ENCODE measurements around the gene CCL22.

The CCL22 gene

GRCh38 chr16:57409870-57410587 lies 51.4 kb downstream of the CCL22 start (continued):
- TF ChIP-seq KLF8 (tag by site-specific recombination; IDR thresholded peaks at IDR 0.05) (no peak), ELK4 (IDR thresholded peaks at IDR 0.05; ENCODE audit: borderline replicate concordance, low read depth, low read length) (no peak), ZNF184 (tag by site-specific recombination; IDR thresholded peaks at IDR 0.05) (no peak), ZNF549 (tag by site-specific recombination; IDR thresholded peaks at IDR 0.05) (peak; percentile 73), ZNF747 (tag by site-specific recombination; IDR thresholded peaks at IDR 0.05) (no peak), SP3 (tag by site-specific recombination; IDR thresholded peaks at IDR 0.05) (no peak), ZFP69B (tag by site-specific recombination; IDR thresholded peaks at IDR 0.05) (no peak)

- no peaks in the 10 kb centered on the region for H3K9me3 ChIP-seq (ENCODE audit: control insufficient read depth, insufficient read depth, low read depth, low read length)
- no peaks in the 10 kb centered on the region for H3K4me1 ChIP-seq (ENCODE audit: control insufficient read depth, insufficient read depth, low read length)
- H3K36me3 ChIP-seq (ENCODE audit: control insufficient read depth in 2 of 2, insufficient read depth in 1 of 2, low read length in 2 of 2) = no peaks in the 10 kb centered on the region
- ChIA-PET CTCF (interaction anchor here (0.6 to 0.7 kb wide), 2 partner anchors 120 to 185 kb away, joined by 3 read pairs; no protein-coding TSS in a partner anchor), POLR2A (no interaction called here)
- H3K27ac ChIP-seq (ENCODE audit: extremely low read depth, low read depth, low read length) = no peak overlapping the region
- TF ChIP-seq SALL2 (tag by site-specific recombination; IDR thresholded peaks at IDR 0.05; ENCODE audit: borderline replicate concordance) (no peak), YY2 (tag by site-specific recombination; IDR thresholded peaks at IDR 0.05) (no peak), KLF7 (tag by site-specific recombination; IDR thresholded peaks at IDR 0.05; ENCODE audit: borderline replicate concordance) (no peak), ZBTB26 (tag by site-specific recombination; optimal IDR thresholded peaks at IDR 0.05) (no peak), ZNF133 (tag by site-specific recombination; IDR thresholded peaks at IDR 0.05) (no peak), ZNF175 (tag by site-specific recombination; IDR thresholded peaks at IDR 0.05) (no peak), ZNF521 (tag by site-specific recombination; IDR thresholded peaks at IDR 0.05) (no peak), ZNF626 (tag by site-specific recombination; IDR thresholded peaks at IDR 0.05) (no peak), ZNF140 (tag by site-specific recombination; IDR thresholded peaks at IDR 0.05) (no peak), BCL6B (tag by site-specific recombination; IDR thresholded peaks at IDR 0.05) (no peak), SP7 (tag by site-specific recombination; IDR thresholded peaks at IDR 0.05) (no peak), ZNF148 (tag by site-specific recombination; IDR thresholded peaks at IDR 0.05; ENCODE audit: borderline replicate concordance) (no peak)
- H3K4me3 ChIP-seq (ENCODE audit: low read depth, low read length) = no peak overlapping the region
Observed at GRCh38 chr16:57411362-57411976, 52.9 kb downstream of the CCL22 start.

Measured in HEK293 (cell line).